PFSK-1 (cell line): ENCODE results near the gene SLC28A1.

ENCODE experiments used
- FOXP2 ChIP-seq: optimal IDR thresholded peaks from 2 replicates; pipeline ENCODE3; 2011; ENCODE audit warnings: borderline replicate concordance, control low read depth, inconsistent platforms; ENCODE audit not compliant: insufficient read depth; ENCODE audit errors: extremely low read length, extremely low read depth
- POLR2AphosphoS5 ChIP-seq: IDR thresholded peaks from 2 replicates; pipeline ENCODE4 v1.6.1; 2012; ENCODE audit warnings: low read depth, mild to moderate bottlenecking, control low read depth, low read length, moderate library complexity
- REST ChIP-seq, 2 experiments: IDR thresholded peaks; 2 replicates each; pipeline versions ENCODE4 v1.6.1 to v1.8.0; 2011 to 2012; ENCODE audit warnings: low read depth in 2 of 2, low read length in 2 of 2, control low read depth in 1 of 2, inconsistent platforms in 1 of 2, mild to moderate bottlenecking in 1 of 2, moderate library complexity in 1 of 2; ENCODE audit not compliant: insufficient read depth in 1 of 2
- SIN3A ChIP-seq: IDR thresholded peaks from 2 replicates; pipeline ENCODE4 v1.6.1; 2012; ENCODE audit warnings: mild to moderate bottlenecking, low read length, moderate library complexity, borderline replicate concordance; ENCODE audit not compliant: insufficient read depth
- TAF1 ChIP-seq: IDR thresholded peaks from 2 replicates; pipeline ENCODE4 v1.6.1; 2012; ENCODE audit warnings: low read length, control low read depth, borderline replicate concordance; ENCODE audit not compliant: insufficient read depth

Gene SLC28A1

GRCh38 chr15:84949043-84949442 lies 64.6 kb downstream of the SLC28A1 start:
- no peak for TF ChIP-seq SIN3A
- TF ChIP-seq POLR2AphosphoS5 = no peak
- TF ChIP-seq REST (IDR thresholded peaks at IDR 0.05; ENCODE audit: insufficient read depth in 1 of 2, low read depth in 2 of 2, low read length in 2 of 2) = no peak
- TF ChIP-seq FOXP2 = no peak
- TF ChIP-seq TAF1 = no peak

GRCh38 chr15:84949845-84950569 lies 65.5 kb downstream of the SLC28A1 start:
- no peak for TF ChIP-seq TAF1
- no peak for TF ChIP-seq REST (IDR thresholded peaks at IDR 0.05; ENCODE audit: insufficient read depth in 1 of 2, low read depth in 2 of 2, low read length in 2 of 2)
- TF ChIP-seq SIN3A = no peak
- no peak for TF ChIP-seq FOXP2
- TF ChIP-seq POLR2AphosphoS5 = no peak

- TF ChIP-seq POLR2AphosphoS5 (no peak), FOXP2 (no peak), TAF1 (no peak), REST (IDR thresholded peaks at IDR 0.05; ENCODE audit: insufficient read depth in 1 of 2, low read depth in 2 of 2, low read length in 2 of 2) (no peak), SIN3A (no peak)
These were observed 66.2 kb downstream of the SLC28A1 start for GRCh38 chr15:84950570-84951111.

GRCh38 chr15:84951736-84952135 lies 67.3 kb downstream of the SLC28A1 start:
- no peak for TF ChIP-seq POLR2AphosphoS5
- no peak for TF ChIP-seq REST (IDR thresholded peaks at IDR 0.05; ENCODE audit: insufficient read depth in 1 of 2, low read depth in 2 of 2, low read length in 2 of 2)
- no peak for TF ChIP-seq TAF1
- TF ChIP-seq FOXP2 = no peak
- no peak for TF ChIP-seq SIN3A
